Stimulated activated CD8-positive, alpha-beta memory T cell treated with anti-CD3 and anti-CD28 coated beads, Interleukin-15, amount 100 ng/mL, for 4 hours (primary cell): ENCODE measurements around the gene GIPR.

Experiments used
- DNase-seq, 2 donors: peaks; one replicate each; pipeline ENCODE4 v3.0.0-alpha.2; 2020; ENCODE audit warnings: low read depth in 2 of 2

The GIPR gene

DNA sequence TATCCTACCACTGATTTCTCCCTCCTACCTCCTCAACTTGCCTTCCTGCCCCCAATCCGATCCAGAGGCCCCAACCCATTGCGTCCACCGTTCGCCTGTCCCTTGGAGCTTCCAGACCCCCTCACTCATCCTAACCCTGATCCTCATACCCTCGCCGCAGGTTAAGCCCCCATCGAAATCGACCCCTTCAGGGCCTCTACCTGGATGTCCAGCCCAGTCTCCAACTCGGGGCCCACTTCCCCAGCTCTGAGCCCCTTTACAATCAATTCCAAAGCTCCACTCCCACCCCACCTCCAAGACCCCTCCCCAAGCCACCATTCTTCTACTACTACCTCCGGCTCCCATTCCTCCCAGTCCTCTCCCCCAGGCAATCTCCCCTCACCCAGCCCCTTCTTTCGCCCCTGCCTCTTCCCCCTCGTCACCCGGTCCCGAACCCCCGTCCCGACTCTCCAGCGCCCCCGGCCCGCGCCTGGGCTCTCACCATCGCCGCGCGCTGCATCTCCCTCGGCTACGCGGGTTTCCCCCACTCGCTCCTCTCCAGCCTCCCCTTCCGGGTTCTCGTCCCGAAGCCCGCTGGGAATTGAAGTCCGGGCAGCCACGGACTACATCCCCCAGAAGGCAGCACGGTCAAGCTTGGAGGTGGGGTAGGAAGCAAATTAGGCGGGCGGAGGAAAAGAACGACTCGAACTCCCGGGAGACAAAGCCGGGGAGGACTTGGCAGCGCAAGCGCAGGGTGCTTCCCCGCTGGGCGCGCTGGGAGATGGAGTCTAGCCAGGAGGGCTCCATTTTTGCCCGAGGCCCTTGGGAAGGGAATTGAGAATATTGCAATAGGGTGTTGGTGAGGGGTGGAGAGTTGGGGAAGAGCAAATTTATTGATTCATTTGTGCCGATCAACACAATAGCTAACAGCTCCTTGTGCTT is 62.6 kb downstream of the GIPR start, which contains the start of gene FBXO46:
Gene FBXO46, minus strand, starts transcription at position 529 of the 921 bp plus-strand sequence. CDS start 17,401 bp downstream, outside the sequence.
- DNase-seq = peak; percentile 83 to 87
